Stomach (tissue), 4 donors: ENCODE data around the gene CES5A.
"Not testable (repeated sequence)": the region's sequence is repeated elsewhere in the genome, so short reads cannot be mapped to it uniquely, and the experiment has no call there.

ENCODE experiments used
- CTCF ChIP-seq, 7 experiments: fragments of 450-650 bp in 4 of 7; fragments of 200-600 bp in 3 of 7; sonication (generic) in 3 of 7; IDR thresholded peaks; one replicate each; pipeline ENCODE4 v1.5.1; 2016 to 2019; ENCODE audit warnings: antibody characterized with exemption in 7 of 7, control low read depth in 2 of 7, mild to moderate bottlenecking in 1 of 7
- POLR2A ChIP-seq, 4 donors: fragments of 450-650 bp; IDR thresholded peaks; one replicate each; pipeline ENCODE4 v1.6.1; 2016; ENCODE audit warnings: antibody characterized with exemption in 4 of 4, control low read depth in 2 of 4, mild to moderate bottlenecking in 1 of 4, moderate library complexity in 1 of 4

GRCh38 chr16:55808286-55808685, 66.9 kb downstream of the CES5A start:
- TF ChIP-seq CTCF, POLR2A (IDR thresholded peaks at IDR 0.05): not testable (repeated sequence)
